Measurements from ENCODE around the gene ZFYVE28. TPM values are rescaled to one million over a fixed set of nuclear protein-coding genes. Genes with fewer than 3 reads are reported as not detected.

ZFYVE28 gene
- polyA plus RNA-seq, 1 of the 3 experiments (the other 2 are of a cell fraction) = 3.2 TPM

GRCh38 chr4:2341261-2341841 is 77.1 kb downstream of the ZFYVE28 start:
- Histone ChIP-seq H3F3A (replicated peaks; ENCODE audit: insufficient read depth) (no peaks in the 10 kb centered on the region), H3K27me3 (ENCODE audit: insufficient read depth) (no peaks in the 10 kb centered on the region), H3K9me2 (no peaks in the 10 kb centered on the region), H3K4me3 (ENCODE audit: low read depth in 2 of 2, low read length in 1 of 2) (no peak overlapping the region), H3K27ac (ENCODE audit: low read depth in 2 of 2, low read length in 1 of 2) (no peak overlapping the region), H3K36me3 (replicated peaks in 1 of 2; ENCODE audit: control insufficient read depth in 1 of 2, insufficient read depth in 2 of 2, low read length in 1 of 2) (no peaks in the 10 kb centered on the region), H3K9ac (no peak overlapping the region), H3K79me2 (ENCODE audit: insufficient read depth) (no peaks in the 10 kb centered on the region), H3K9me3 (no peaks in the 10 kb centered on the region), H2AFZ (ENCODE audit: low read depth) (no peak overlapping the region), H4K20me1 (ENCODE audit: insufficient read depth) (no peaks in the 10 kb centered on the region), H3K4me1 (ENCODE audit: control insufficient read depth in 1 of 2, insufficient read depth in 2 of 2, low read depth in 1 of 2, low read length in 1 of 2) (no peaks in the 10 kb centered on the region), H3K4me2 (no peak overlapping the region)
- ChIA-PET CTCF (interaction anchor here (1.0 kb wide), 1 partner anchor 19 kb away, joined by 3 read pairs; no protein-coding TSS in a partner anchor), POLR2A (no interaction called here)
- no peak for DNase-seq
- TF ChIP-seq SMC3 (IDR thresholded peaks at IDR 0.05; ENCODE audit: low read depth, low read length) (no peak), JUND (IDR thresholded peaks at IDR 0.05) (no peak), FOXM1 (IDR thresholded peaks at IDR 0.05; ENCODE audit: low read depth) (no peak), CTCF (IDR thresholded peaks at IDR 0.05) (no peak), YY1 (IDR thresholded peaks at IDR 0.05; ENCODE audit: low read depth) (no peak), TEAD4 (IDR thresholded peaks at IDR 0.05; ENCODE audit: borderline replicate concordance, insufficient read depth) (no peak), PBX3 (IDR thresholded peaks at IDR 0.05) (no peak), CHD2 (IDR thresholded peaks at IDR 0.05; ENCODE audit: low read length, partially characterized antibody) (no peak), MXI1 (IDR thresholded peaks at IDR 0.05; ENCODE audit: low read depth, low read length) (no peak), USF2 (IDR thresholded peaks at IDR 0.05; ENCODE audit: borderline replicate concordance, low read depth, low read length) (no peak)
- 95% methylated on average over 22 of the region's 28 CpGs for WGBS (ENCODE audit: low lambda C conversion rate)

GRCh38 chr4:2340272-2341061 is 78.0 kb downstream of the ZFYVE28 start:
- Histone ChIP-seq H3K9me2 (no peaks in the 10 kb centered on the region), H3K79me2 (ENCODE audit: insufficient read depth) (no peaks in the 10 kb centered on the region), H4K20me1 (ENCODE audit: insufficient read depth) (no peaks in the 10 kb centered on the region), H3K4me2 (no peak overlapping the region), H3F3A (replicated peaks; ENCODE audit: insufficient read depth) (no peaks in the 10 kb centered on the region), H3K36me3 (replicated peaks in 1 of 2; ENCODE audit: control insufficient read depth in 1 of 2, insufficient read depth in 2 of 2, low read length in 1 of 2) (no peaks in the 10 kb centered on the region), H2AFZ (ENCODE audit: low read depth) (no peak overlapping the region), H3K27ac (ENCODE audit: low read depth in 2 of 2, low read length in 1 of 2) (no peak overlapping the region), H3K4me1 (ENCODE audit: control insufficient read depth in 1 of 2, insufficient read depth in 2 of 2, low read depth in 1 of 2, low read length in 1 of 2) (no peaks in the 10 kb centered on the region), H3K9ac (no peak overlapping the region), H3K4me3 (ENCODE audit: low read depth in 2 of 2, low read length in 1 of 2) (no peak overlapping the region), H3K9me3 (no peaks in the 10 kb centered on the region), H3K27me3 (ENCODE audit: insufficient read depth) (no peaks in the 10 kb centered on the region)
- ChIA-PET CTCF (interaction anchor here (3.9 kb wide), 1 partner anchor 13 kb away, joined by 12 read pairs; no protein-coding TSS in a partner anchor), POLR2A (no interaction called here)
- WGBS (ENCODE audit: low lambda C conversion rate) = 87% methylated on average over 20 of the region's 27 CpGs
- no peak for DNase-seq
- no peak for TF ChIP-seq FOSL2 (IDR thresholded peaks at IDR 0.05; ENCODE audit: borderline replicate concordance, low read depth)
- TF ChIP-seq USF2 (IDR thresholded peaks at IDR 0.05; ENCODE audit: borderline replicate concordance, low read depth, low read length) = no peak
- TF ChIP-seq FOXM1 (IDR thresholded peaks at IDR 0.05; ENCODE audit: low read depth) = no peak
- no peak for TF ChIP-seq RFX5 (IDR thresholded peaks at IDR 0.05; ENCODE audit: low read length)
- TF ChIP-seq NRF1 (IDR thresholded peaks at IDR 0.05; ENCODE audit: low read depth, low read length) = no peak
- no peak for TF ChIP-seq PBX3 (IDR thresholded peaks at IDR 0.05)
- no peak for TF ChIP-seq CHD2 (IDR thresholded peaks at IDR 0.05; ENCODE audit: low read length, partially characterized antibody)
- no peak for TF ChIP-seq POLR2AphosphoS5 (IDR thresholded peaks at IDR 0.05; ENCODE audit: low read depth, low read length)
- TF ChIP-seq EZH2phosphoT487 (IDR thresholded peaks at IDR 0.05; ENCODE audit: borderline replicate concordance, low read depth) = no peak
- no peak for TF ChIP-seq TEAD4 (IDR thresholded peaks at IDR 0.05; ENCODE audit: borderline replicate concordance, insufficient read depth)
- TF ChIP-seq CTCF (IDR thresholded peaks at IDR 0.05) = no peak
- no peak for TF ChIP-seq FOXJ3 (CRISPR knock-in tag; IDR thresholded peaks at IDR 0.05)

Data from SK-N-SH (cell line).